EH (cell line): Measurements from ENCODE around the gene FBXW10.
"Not testable (repeated sequence)": the region's sequence is repeated elsewhere in the genome, so short reads cannot be mapped to it uniquely, and the experiment has no call there.

ENCODE experiments used
- DNase-seq: peaks from one replicate; pipeline ENCODE4 v3.0.0-alpha.2; 2015; ENCODE audit warnings: low read depth

The FBXW10 gene

GRCh38 chr17:18743699-18744421, at the start of gene FBXW10:
TSS of gene FBXW10 (plus strand) at chr17:18744054. CDS start at chr17:18744245, 191 bp downstream.
- not testable (repeated sequence) for DNase-seq

GRCh38 chr17:18695143-18695542, 48.7 kb upstream of the FBXW10 start:
- DNase-seq, result not testable (repeated sequence)

GRCh38 chr17:18698473-18699103, 45.3 kb upstream of the FBXW10 start:
- not testable (repeated sequence) for DNase-seq

- DNase-seq, result not testable (repeated sequence)
Observed at GRCh38 chr17:18705955-18706354, 37.9 kb upstream of the FBXW10 start.

GRCh38 chr17:18708215-18708614, 35.6 kb upstream of the FBXW10 start:
- not testable (repeated sequence) for DNase-seq

- DNase-seq, result peak; percentile 67
Observed at GRCh38 chr17:18712354-18712999, 31.4 kb upstream of the FBXW10 start.

GRCh38 chr17:18718643-18719427, 25.0 kb upstream of the FBXW10 start:
- DNase-seq, result peak; percentile 75

GRCh38 chr17:18719428-18720110, 24.3 kb upstream of the FBXW10 start:
- not testable (repeated sequence) for DNase-seq

- DNase-seq, result not testable (repeated sequence)
Observed at GRCh38 chr17:18721775-18722547, 21.9 kb upstream of the FBXW10 start.

- DNase-seq, result peak; percentile 1
Observed at GRCh38 chr17:18722612-18723011, 21.2 kb upstream of the FBXW10 start.

- not testable (repeated sequence) for DNase-seq
Observed at GRCh38 chr17:18723509-18723908, 20.3 kb upstream of the FBXW10 start.

GRCh38 chr17:18732438-18732837, 11.4 kb upstream of the FBXW10 start:
- DNase-seq, result peak; percentile 8

GRCh38 chr17:18733350-18733749, 10.5 kb upstream of the FBXW10 start:
- not testable (repeated sequence) for DNase-seq

- DNase-seq, result not testable (repeated sequence)
Observed at GRCh38 chr17:18739616-18740391, 4.0 kb upstream of the FBXW10 start.

- not testable (repeated sequence) for DNase-seq
Observed at GRCh38 chr17:18741228-18741627, 2.6 kb upstream of the FBXW10 start.

- DNase-seq, result not testable (repeated sequence)
Observed at GRCh38 chr17:18744726-18745125, 872 bp downstream of the FBXW10 start.

GRCh38 chr17:18746551-18746950, 2.7 kb downstream of the FBXW10 start:
- not testable (repeated sequence) for DNase-seq

GRCh38 chr17:18747501-18747900, 3.6 kb downstream of the FBXW10 start:
- DNase-seq, result peak; percentile 48

GRCh38 chr17:18750242-18750641, 6.4 kb downstream of the FBXW10 start:
- not testable (repeated sequence) for DNase-seq
